ENCODE data around the gene MCEE. TPM values are rescaled to one million over a fixed set of nuclear protein-coding genes. Genes with fewer than 3 reads are reported as not detected.

MCEE gene
- total RNA-seq, 1 donor from 2014 or later: 24.7 TPM

GRCh38 chr2:71060211-71060610, 69.8 kb downstream of the MCEE start:
- TF ChIP-seq CTCF (IDR thresholded peaks at IDR 0.05) (no peak), EZH2phosphoT487 (IDR thresholded peaks at IDR 0.05) (no peak), EZH2 (IDR thresholded peaks at IDR 0.05) (no peak)
- Histone ChIP-seq H3K79me2 (ENCODE audit: low read depth) (no peaks in the 10 kb centered on the region), H3K9ac (no peak overlapping the region)

More at GRCh38 chr2:71060211-71060610, 69.8 kb downstream of the MCEE start:
- DNase-seq (ENCODE audit: low spot score): no peak
- Histone ChIP-seq H4K20me1 (ENCODE audit: low read depth) (no peaks in the 10 kb centered on the region), H3F3A (ENCODE audit: low read depth) (no peaks in the 10 kb centered on the region), H3K27me3 (peaks cover 40% of the 10 kb centered on the region), H3K4me1 (no peaks in the 10 kb centered on the region), H3K27ac (no peak overlapping the region), H3K36me3 (no peaks in the 10 kb centered on the region), H2AFZ (replicated peaks) (no peak overlapping the region), H3K4me3 (no peak overlapping the region), H3K9me3 (ENCODE audit: low read depth) (no peaks in the 10 kb centered on the region), H3K4me2 (no peak overlapping the region)
- Mint-ChIP-seq H3K4me3 (no peak overlapping the region), H3K27me3 (ENCODE audit: insufficient read depth, low read depth) (peaks cover 9% of the 10 kb centered on the region), H3K9me3 (no peaks in the 10 kb centered on the region), H3K27ac (no peak overlapping the region), H3K4me1 (no peaks in the 10 kb centered on the region), H3K36me3 (no peaks in the 10 kb centered on the region)

Small RNA genes lying within 50 kb of the gene (small RNA-seq; reads per million reads assigned to genes)
- not detected for gene AC007881.1

Other genes starting within 250 kb of the MCEE start
- gene VAX2, start 229.7 kb downstream of the MCEE start, total RNA-seq (ENCODE audit: low replicate concordance): 0.62 and 2.1 TPM in 2 replicates
- gene ATP6V1B1, start 194.3 kb downstream of the MCEE start, total RNA-seq (ENCODE audit: low replicate concordance): 0.99 and 1.1 TPM in 2 replicates
- gene ANKRD53, start 151.6 kb downstream of the MCEE start, total RNA-seq (ENCODE audit: low replicate concordance): 0.06 TPM in 1 of 2 replicates, not detected in the other
- gene TEX261, start 135.4 kb downstream of the MCEE start, total RNA-seq (ENCODE audit: low replicate concordance): 9.4 and 27.7 TPM in 2 replicates
- 18.4 and 43.5 TPM in 2 replicates for gene NAGK, start 61.6 kb downstream of the MCEE start, total RNA-seq (ENCODE audit: low replicate concordance)
- gene MPHOSPH10, start 405 bp upstream of the MCEE start, total RNA-seq (ENCODE audit: low replicate concordance): 15.2 and 29.6 TPM in 2 replicates
- gene PAIP2B, start 96.9 kb upstream of the MCEE start, total RNA-seq (ENCODE audit: low replicate concordance): 12.5 and 17.1 TPM in 2 replicates
- gene ZNF638, start 201.6 kb upstream of the MCEE start, total RNA-seq (ENCODE audit: low replicate concordance): 301 and 362 TPM in 2 replicates